Stomach (tissue), 4 donors: ENCODE data around the gene GLUD1.
"Not testable (repeated sequence)": the region's sequence is repeated elsewhere in the genome, so short reads cannot be mapped to it uniquely, and the experiment has no call there.

ENCODE experiments used
- CTCF ChIP-seq, 7 experiments: fragments of 450-650 bp in 4 of 7; fragments of 200-600 bp in 3 of 7; sonication (generic) in 3 of 7; IDR thresholded peaks; one replicate each; pipeline ENCODE4 v1.5.1; 2016 to 2019; ENCODE audit warnings: antibody characterized with exemption in 7 of 7, control low read depth in 2 of 7, mild to moderate bottlenecking in 1 of 7
- POLR2A ChIP-seq, 4 donors: fragments of 450-650 bp; IDR thresholded peaks; one replicate each; pipeline ENCODE4 v1.6.1; 2016; ENCODE audit warnings: antibody characterized with exemption in 4 of 4, control low read depth in 2 of 4, mild to moderate bottlenecking in 1 of 4, moderate library complexity in 1 of 4
- POLR2AphosphoS5 ChIP-seq, 3 donors: sonication (generic); formaldehyde crosslinking; IDR thresholded peaks; one replicate each; pipeline ENCODE4 v1.6.1; 2016; ENCODE audit warnings: antibody characterized with exemption in 3 of 3

- TF ChIP-seq CTCF, POLR2AphosphoS5, POLR2A (IDR thresholded peaks at IDR 0.05): not testable (repeated sequence)
Measured at GRCh38 chr10:87008303-87008702, 86.3 kb downstream of the GLUD1 start.
